Retinal pigment epithelial cell (primary cell): ENCODE results near the gene FLVCR1.
"Not testable (repeated sequence)": the region's sequence is repeated elsewhere in the genome, so short reads cannot be mapped to it uniquely, and the experiment has no call there.

Experiments
- DNase-seq: peaks from one replicate; pipeline ENCODE4 v3.0.0-alpha.2; 2010; ENCODE audit warnings: low read depth
- H3K4me3 ChIP-seq: 2 replicates; pipeline ENCODE4 v1.5.1; 2011; ENCODE audit warnings: mild to moderate bottlenecking, low read length, control low read depth, moderate library complexity
- TF ChIP-seq, protein P1 (sequence below): conservative IDR thresholded peaks from 2 replicates; pipeline ENCODE4 v1.5.1; 2011; ENCODE audit warnings: low read depth, low read length, control low read depth, inconsistent platforms

FLVCR1 gene

GRCh38 chr1:212824201-212824600, 33.9 kb upstream of the FLVCR1 start:
- TF ChIP-seq, protein P1, sequence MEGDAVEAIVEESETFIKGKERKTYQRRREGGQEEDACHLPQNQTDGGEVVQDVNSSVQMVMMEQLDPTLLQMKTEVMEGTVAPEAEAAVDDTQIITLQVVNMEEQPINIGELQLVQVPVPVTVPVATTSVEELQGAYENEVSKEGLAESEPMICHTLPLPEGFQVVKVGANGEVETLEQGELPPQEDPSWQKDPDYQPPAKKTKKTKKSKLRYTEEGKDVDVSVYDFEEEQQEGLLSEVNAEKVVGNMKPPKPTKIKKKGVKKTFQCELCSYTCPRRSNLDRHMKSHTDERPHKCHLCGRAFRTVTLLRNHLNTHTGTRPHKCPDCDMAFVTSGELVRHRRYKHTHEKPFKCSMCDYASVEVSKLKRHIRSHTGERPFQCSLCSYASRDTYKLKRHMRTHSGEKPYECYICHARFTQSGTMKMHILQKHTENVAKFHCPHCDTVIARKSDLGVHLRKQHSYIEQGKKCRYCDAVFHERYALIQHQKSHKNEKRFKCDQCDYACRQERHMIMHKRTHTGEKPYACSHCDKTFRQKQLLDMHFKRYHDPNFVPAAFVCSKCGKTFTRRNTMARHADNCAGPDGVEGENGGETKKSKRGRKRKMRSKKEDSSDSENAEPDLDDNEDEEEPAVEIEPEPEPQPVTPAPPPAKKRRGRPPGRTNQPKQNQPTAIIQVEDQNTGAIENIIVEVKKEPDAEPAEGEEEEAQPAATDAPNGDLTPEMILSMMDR = no peak
- no peak for DNase-seq
- H3K4me3 ChIP-seq = no peak overlapping the region

DNA sequence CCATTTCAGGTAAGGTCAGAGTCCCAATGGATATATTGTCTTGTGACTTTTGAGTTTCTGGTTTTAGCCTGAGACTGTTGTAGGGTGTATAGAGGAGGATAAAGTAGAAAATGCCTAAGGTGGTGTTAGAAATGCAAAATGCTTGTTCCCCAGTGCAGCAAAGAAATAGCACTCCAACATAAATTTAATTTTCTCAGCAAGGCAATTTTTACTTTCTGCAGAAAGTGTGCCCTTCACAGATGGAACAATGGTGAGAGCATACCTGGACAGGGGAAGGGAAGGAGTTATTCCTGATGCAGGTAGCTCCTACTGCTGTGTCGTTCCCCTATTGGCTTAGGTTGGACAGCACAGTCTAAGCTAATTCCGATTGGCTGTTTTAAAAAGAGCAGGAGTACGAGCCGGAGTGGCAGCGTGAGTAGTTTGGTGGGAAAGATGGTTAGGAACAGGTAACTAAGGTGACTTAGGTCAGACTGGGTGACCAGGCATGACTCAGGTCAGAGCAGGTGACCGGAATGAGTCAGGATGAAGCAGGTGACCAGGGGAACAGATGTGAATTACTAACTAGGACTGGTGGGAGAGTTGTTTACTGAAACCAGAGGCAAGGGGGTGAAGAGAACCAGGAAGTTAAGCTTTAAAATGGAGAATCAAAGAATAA, 32.1 kb upstream of the FLVCR1 start:
- DNase-seq = no peak
- TF ChIP-seq, protein P1 = no peak
- H3K4me3 ChIP-seq = no peak overlapping the region

DNA sequence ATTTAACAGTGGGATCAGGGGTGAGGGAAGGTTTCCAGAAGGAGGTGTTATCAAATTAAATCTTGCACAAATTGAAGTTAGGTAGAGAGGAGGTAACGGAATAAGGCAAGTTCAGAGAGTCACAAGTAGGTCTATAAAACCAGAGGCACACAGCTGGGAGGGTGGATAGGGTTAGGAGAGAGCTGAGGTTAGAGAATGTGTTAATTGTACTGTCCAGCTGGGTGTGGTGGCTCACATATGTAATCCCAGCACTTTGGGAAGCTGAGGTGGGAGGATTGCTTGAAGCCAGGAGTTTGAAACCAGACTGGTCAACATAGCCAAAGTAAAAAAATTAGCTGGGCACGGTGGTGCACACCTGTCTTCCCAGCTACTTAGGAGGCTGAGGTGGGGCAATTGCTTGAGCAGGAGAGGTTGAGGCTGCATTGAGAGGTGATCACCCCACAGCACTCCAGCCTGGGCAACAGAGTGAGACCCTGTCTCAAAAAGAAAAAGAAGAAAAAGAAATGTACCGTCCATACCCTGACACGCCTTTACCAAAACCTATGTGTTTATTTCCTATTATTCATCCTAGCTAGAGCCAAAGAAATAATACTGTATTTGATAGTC, 30.8 kb upstream of the FLVCR1 start:
- TF ChIP-seq, protein P1 = no peak
- H3K4me3 ChIP-seq = no peak overlapping the region
- DNase-seq = no peak

- TF ChIP-seq, protein P1 = no peak
- DNase-seq = no peak
- H3K4me3 ChIP-seq = no peak overlapping the region
Observed at GRCh38 chr1:212827831-212828278, 30.2 kb upstream of the FLVCR1 start.

DNA sequence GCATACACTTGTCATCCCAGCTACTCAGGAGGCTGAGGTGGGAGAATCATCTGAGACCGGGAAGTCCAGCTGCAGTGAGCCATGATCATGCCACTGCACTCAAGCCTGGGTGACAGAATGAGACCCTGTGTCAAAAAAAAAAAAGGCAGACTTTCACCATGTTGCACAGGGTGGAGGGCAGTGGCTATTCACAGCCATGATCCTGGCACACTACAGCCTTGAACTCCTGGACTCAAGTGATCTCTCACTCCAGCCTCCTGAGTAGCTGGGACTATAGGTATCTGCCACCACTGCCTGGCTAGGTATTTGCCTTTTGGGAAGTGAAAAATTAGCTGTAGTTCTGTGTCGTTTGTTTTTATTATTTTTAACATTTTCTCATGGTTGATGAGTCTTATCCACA, 29.7 kb upstream of the FLVCR1 start:
- TF ChIP-seq, protein P1 = no peak
- DNase-seq = no peak
- H3K4me3 ChIP-seq = no peak overlapping the region

GRCh38 chr1:212833211-212834207, 24.6 kb upstream of the FLVCR1 start:
- DNase-seq = not testable (repeated sequence)

DNA sequence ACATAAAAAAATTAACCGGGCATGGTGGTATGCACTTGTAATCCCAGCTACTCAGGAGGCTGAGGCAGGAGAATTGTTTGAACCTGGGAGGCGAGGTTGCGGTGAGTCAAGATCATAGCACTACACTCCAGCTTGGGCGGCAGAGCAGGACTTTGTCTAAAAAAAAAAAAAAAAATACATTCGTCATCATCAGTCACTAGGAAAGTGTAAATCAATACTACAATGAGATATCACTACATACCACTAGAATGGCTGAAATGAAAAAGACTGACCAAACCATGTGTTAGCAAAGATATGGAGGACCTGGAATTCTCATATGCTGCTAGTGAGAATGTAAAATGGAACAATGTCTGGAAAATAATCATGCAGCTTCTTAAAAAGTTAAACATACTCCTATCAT, 19.9 kb upstream of the FLVCR1 start:
- H3K4me3 ChIP-seq = no peak overlapping the region
- DNase-seq = no peak
- TF ChIP-seq, protein P1 = no peak

More at GRCh38 chr1:212833211-212834207, 24.6 kb upstream of the FLVCR1 start:
- H3K4me3 ChIP-seq = not testable (repeated sequence)

GRCh38 chr1:212844521-212844920, 13.6 kb upstream of the FLVCR1 start:
- not testable (repeated sequence) for H3K4me3 ChIP-seq, DNase-seq
